ENCODE results near the gene AMFR.
"Not testable (repeated sequence)": the region's sequence is repeated elsewhere in the genome, so short reads cannot be mapped to it uniquely, and the experiment has no call there.

AMFR gene

GRCh38 chr16:56423584-56424403 lies 1.6 kb downstream of the AMFR start:
- peak; percentile 26 for DNase-seq

- no peak for DNase-seq
Measured at GRCh38 chr16:56422896-56423441, 2.4 kb downstream of the AMFR start.

- no peak for DNase-seq
Measured at GRCh38 chr16:56421976-56422669, 3.2 kb downstream of the AMFR start.

GRCh38 chr16:56421313-56421712 lies 4.0 kb downstream of the AMFR start:
- DNase-seq = no peak

GRCh38 chr16:56420613-56421012 lies 4.7 kb downstream of the AMFR start:
- no peak for DNase-seq

GRCh38 chr16:56419740-56420548 lies 5.4 kb downstream of the AMFR start:
- DNase-seq = no peak

GRCh38 chr16:56417138-56417537 lies 8.2 kb downstream of the AMFR start:
- no peak for DNase-seq

- DNase-seq = no peak
Measured at GRCh38 chr16:56415875-56416274, 9.5 kb downstream of the AMFR start.

- DNase-seq = no peak
Measured at GRCh38 chr16:56414366-56414765, 11.0 kb downstream of the AMFR start.

- DNase-seq = no peak
Measured at GRCh38 chr16:56413381-56413780, 12.0 kb downstream of the AMFR start.

- DNase-seq = no peak
Measured at GRCh38 chr16:56411624-56412023, 13.7 kb downstream of the AMFR start.

- no peak for DNase-seq
Measured at GRCh38 chr16:56411123-56411522, 14.2 kb downstream of the AMFR start.

- DNase-seq = no peak
Measured at GRCh38 chr16:56409195-56409594, 16.1 kb downstream of the AMFR start.

GRCh38 chr16:56408379-56409098 lies 16.8 kb downstream of the AMFR start:
- no peak for DNase-seq

- DNase-seq = no peak
Measured at GRCh38 chr16:56405977-56406672, 19.2 kb downstream of the AMFR start.

- no peak for DNase-seq
Measured at GRCh38 chr16:56401482-56401881, 23.9 kb downstream of the AMFR start.

- DNase-seq = no peak
Measured at GRCh38 chr16:56400458-56400857, 24.9 kb downstream of the AMFR start.

GRCh38 chr16:56399486-56399885 lies 25.9 kb downstream of the AMFR start:
- DNase-seq = no peak

GRCh38 chr16:56399047-56399446 lies 26.3 kb downstream of the AMFR start:
- DNase-seq = no peak

- not testable (repeated sequence) for DNase-seq
Measured at GRCh38 chr16:56396724-56397123, 28.6 kb downstream of the AMFR start.

GRCh38 chr16:56389554-56389953 lies 35.8 kb downstream of the AMFR start:
- DNase-seq = no peak

GRCh38 chr16:56388209-56388608 lies 37.1 kb downstream of the AMFR start:
- no peak for DNase-seq
